Measurements from ENCODE around the gene MYO15B. TPM values are rescaled to one million over a fixed set of nuclear protein-coding genes. Genes with fewer than 3 reads are reported as not detected.
"Not testable (repeated sequence)": the region's sequence is repeated elsewhere in the genome, so short reads cannot be mapped to it uniquely, and the experiment has no call there.

Gene MYO15B
- total RNA-seq, 3 donors from 2014 or later, result 591 to 1,071 (median 660) TPM

DNA sequence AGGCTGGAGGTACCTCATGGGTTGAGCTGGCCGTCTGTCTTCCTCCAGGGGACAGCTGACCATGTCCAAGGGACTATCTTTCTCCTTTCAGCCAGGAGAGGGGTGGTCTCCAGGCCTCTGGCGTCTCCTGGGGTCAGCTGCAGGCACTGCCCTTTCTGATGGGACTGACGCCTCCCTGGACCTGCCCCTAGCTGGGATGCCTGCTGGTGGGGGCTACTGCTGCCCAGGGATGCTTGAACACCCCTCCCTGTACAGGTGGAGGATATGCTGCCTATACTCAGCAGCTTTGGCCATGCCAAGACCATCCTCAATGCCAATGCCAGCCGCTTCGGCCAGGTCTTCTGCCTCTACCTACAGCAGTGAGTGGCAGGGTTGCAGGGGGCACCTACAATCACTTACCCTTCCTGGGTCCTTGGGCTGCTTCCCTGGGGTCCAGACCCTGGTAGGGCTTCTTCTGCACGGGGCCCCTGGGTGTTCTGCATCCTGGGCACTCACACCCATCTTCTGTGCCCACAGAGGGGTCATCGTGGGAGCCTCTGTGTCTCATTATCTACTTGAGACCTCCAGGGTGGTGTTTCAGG lies 4.2 kb downstream of the MYO15B start:
- DNase-seq, result no peak

GRCh38 chr17:75592348-75593020 lies 4.9 kb downstream of the MYO15B start:
- TF ChIP-seq, protein P1, sequence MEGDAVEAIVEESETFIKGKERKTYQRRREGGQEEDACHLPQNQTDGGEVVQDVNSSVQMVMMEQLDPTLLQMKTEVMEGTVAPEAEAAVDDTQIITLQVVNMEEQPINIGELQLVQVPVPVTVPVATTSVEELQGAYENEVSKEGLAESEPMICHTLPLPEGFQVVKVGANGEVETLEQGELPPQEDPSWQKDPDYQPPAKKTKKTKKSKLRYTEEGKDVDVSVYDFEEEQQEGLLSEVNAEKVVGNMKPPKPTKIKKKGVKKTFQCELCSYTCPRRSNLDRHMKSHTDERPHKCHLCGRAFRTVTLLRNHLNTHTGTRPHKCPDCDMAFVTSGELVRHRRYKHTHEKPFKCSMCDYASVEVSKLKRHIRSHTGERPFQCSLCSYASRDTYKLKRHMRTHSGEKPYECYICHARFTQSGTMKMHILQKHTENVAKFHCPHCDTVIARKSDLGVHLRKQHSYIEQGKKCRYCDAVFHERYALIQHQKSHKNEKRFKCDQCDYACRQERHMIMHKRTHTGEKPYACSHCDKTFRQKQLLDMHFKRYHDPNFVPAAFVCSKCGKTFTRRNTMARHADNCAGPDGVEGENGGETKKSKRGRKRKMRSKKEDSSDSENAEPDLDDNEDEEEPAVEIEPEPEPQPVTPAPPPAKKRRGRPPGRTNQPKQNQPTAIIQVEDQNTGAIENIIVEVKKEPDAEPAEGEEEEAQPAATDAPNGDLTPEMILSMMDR (IDR thresholded peaks at IDR 0.05), result no peak
- no peak for ATAC-seq
- H3K4me3 ChIP-seq, result no peak overlapping the region
- H3K4me1 ChIP-seq (ENCODE audit: low read depth), result peaks cover 11% of the 10 kb centered on the region
- H3K9me3 ChIP-seq, result no peaks in the 10 kb centered on the region
- intact Hi-C loops (cut with DNase I, micrococcal nuclease), result no loop called here
- peak in 1 of 3 donors; percentile 55 for DNase-seq
- H3K36me3 ChIP-seq (ENCODE audit: low read depth), result no peaks in the 10 kb centered on the region

More for the DNA sequence above, 4.2 kb downstream of the MYO15B start:
- H3K4me1 ChIP-seq (ENCODE audit: low read depth), result peaks cover 17% of the 10 kb centered on the region
- H3K4me3 ChIP-seq, result no peak overlapping the region
- intact Hi-C loops (cut with DNase I, micrococcal nuclease), result no loop called here
- ATAC-seq, result no peak
- no peaks in the 10 kb centered on the region for H3K9me3 ChIP-seq
- no peaks in the 10 kb centered on the region for H3K36me3 ChIP-seq (ENCODE audit: low read depth)
- TF ChIP-seq, protein P1 (IDR thresholded peaks at IDR 0.05), result no peak

DNA sequence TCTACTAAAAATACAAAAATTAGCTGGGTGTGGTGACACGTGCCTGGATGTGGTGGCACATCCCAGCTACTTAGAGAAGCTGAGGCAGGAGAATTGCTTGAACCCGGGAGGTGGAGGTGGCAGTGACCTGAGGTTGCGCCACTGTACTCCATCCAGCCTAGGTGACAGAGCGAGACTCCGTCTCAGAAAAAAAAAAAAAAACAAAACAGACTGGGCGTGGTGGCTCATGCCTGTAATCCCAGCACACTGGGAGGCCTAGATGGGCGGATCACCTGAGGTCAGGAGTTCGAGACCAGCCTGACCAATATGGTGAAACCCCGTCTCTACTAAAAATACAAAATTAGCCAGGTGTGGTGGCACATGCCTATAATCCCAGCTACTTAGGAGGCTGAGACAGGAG lies 5.8 kb downstream of the MYO15B start:
- H3K36me3 ChIP-seq (ENCODE audit: low read depth); intact Hi-C loops (cut with DNase I, micrococcal nuclease); ATAC-seq; H3K4me1 ChIP-seq (ENCODE audit: low read depth); H3K9me3 ChIP-seq; DNase-seq; H3K4me3 ChIP-seq: not testable (repeated sequence)

- peak in 1 of 3 donors; percentile 47 for DNase-seq
- H3K4me1 ChIP-seq (ENCODE audit: low read depth), result peaks cover 2% of the 10 kb centered on the region
- no peaks in the 10 kb centered on the region for H3K9me3 ChIP-seq
- intact Hi-C loops (cut with DNase I, micrococcal nuclease), result no loop called here
- no peaks in the 10 kb centered on the region for H3K36me3 ChIP-seq (ENCODE audit: low read depth)
- H3K4me3 ChIP-seq, result no peak overlapping the region
- ATAC-seq, result peak; percentile 30
- TF ChIP-seq, protein P1 (IDR thresholded peaks at IDR 0.05), result no peak
Measured at GRCh38 chr17:75594499-75595283, 7.1 kb downstream of the MYO15B start.

GRCh38 chr17:75595284-75595919 lies 7.8 kb downstream of the MYO15B start:
- ATAC-seq (no peak), DNase-seq (no peak)
- Histone ChIP-seq H3K36me3 (ENCODE audit: low read depth) (no peaks in the 10 kb centered on the region), H3K4me3 (no peak overlapping the region), H3K9me3 (no peaks in the 10 kb centered on the region), H3K4me1 (ENCODE audit: low read depth) (no peaks in the 10 kb centered on the region)
- TF ChIP-seq, protein P1 (IDR thresholded peaks at IDR 0.05), result no peak
- intact Hi-C loops (cut with DNase I, micrococcal nuclease), result no loop called here
